IMR-90 (cell line): ENCODE data around the gene SLC2A14. TPM values are rescaled to one million over a fixed set of nuclear protein-coding genes. Genes with fewer than 3 reads are reported as not detected.

Experiments
- ATAC-seq: fragments of 200-7000 bp; cut with Tn5 transposase; 2 replicates; pipeline ENCODE4 v1.9.1; 2020; ENCODE audit warnings: low read depth, mild to moderate bottlenecking, moderate library complexity
- BruUV-seq: library from RNA; stranded (reverse); fragments of 400-500 nt; replicated peaks from 2 replicates; lab custom pipeline; 2021; lab: Mats Ljungman, UMichigan
- CTCF ChIA-PET: fragments of 300-600 bp; formaldehyde crosslinking; extraction: SDS; loops from one replicate; lab custom pipeline; 2021; ENCODE audit warnings: antibody characterized with exemption; lab: Yijun Ruan, JAX
- POLR2A ChIA-PET: fragments of 300-600 bp; sonication (Branson Sonifier 250); formaldehyde crosslinking; loops from one replicate; lab custom pipeline; 2022; ENCODE audit warnings: antibody characterized with exemption; ENCODE audit not compliant: unreplicated experiment; lab: Charles Lee
- DNase-seq: peaks from one replicate; pipeline ENCODE4 v3.0.0; 2013
- H2AFZ ChIP-seq: replicated peaks from 2 replicates; pipeline ENCODE3; 2013; ENCODE audit warnings: low read length, mild to moderate bottlenecking; ENCODE audit not compliant: poor library complexity
- H2AK5ac ChIP-seq: 2 replicates; pipeline ENCODE4 v1.6.1; 2013; ENCODE audit warnings: low read depth, low read length, inconsistent platforms
- H2AK9ac ChIP-seq: replicated peaks from 2 replicates; pipeline ENCODE3; 2013; ENCODE audit warnings: mild to moderate bottlenecking, low read depth, low read length, moderate library complexity; ENCODE audit not compliant: poor library complexity
- H2BK120ac ChIP-seq: 2 replicates; pipeline ENCODE4 v1.6.1; 2013; ENCODE audit warnings: low read depth, low read length, inconsistent platforms
- H2BK15ac ChIP-seq: 3 replicates; pipeline ENCODE4 v1.6.1; 2013; ENCODE audit warnings: low read depth, low read length, inconsistent platforms
- H2BK20ac ChIP-seq: 2 replicates; pipeline ENCODE4 v1.6.1; 2013; ENCODE audit warnings: low read depth, mild to moderate bottlenecking, inconsistent platforms, low read length, moderate library complexity
- H2BK5ac ChIP-seq: 2 replicates; pipeline ENCODE4 v1.6.1; 2013; ENCODE audit warnings: mild to moderate bottlenecking, low read depth, low read length, inconsistent platforms; ENCODE audit not compliant: poor library complexity, severe bottlenecking
- H3K14ac ChIP-seq: replicated peaks from 2 replicates; pipeline ENCODE4 v1.6.1; 2013; ENCODE audit warnings: low read depth, low read length, inconsistent platforms
- H3K18ac ChIP-seq: 2 replicates; pipeline ENCODE4 v1.6.1; 2013; ENCODE audit warnings: low read depth, low read length, control low read depth
- H3K23ac ChIP-seq: 2 replicates; pipeline ENCODE4 v1.6.1; 2013; ENCODE audit warnings: low read depth, low read length, inconsistent platforms
- H3K27ac ChIP-seq: 2 replicates; pipeline ENCODE4 v1.5.1; 2013; ENCODE audit warnings: mild to moderate bottlenecking, control low read depth, low read length; ENCODE audit not compliant: insufficient read depth
- H3K27me3 ChIP-seq: 2 replicates; pipeline ENCODE4 v1.6.1; 2013; ENCODE audit warnings: low read length; ENCODE audit not compliant: control insufficient read depth, insufficient read depth
- H3K36me3 ChIP-seq: 2 replicates; pipeline ENCODE4 v1.6.1; 2013; ENCODE audit warnings: low read length, mixed read lengths; ENCODE audit not compliant: control insufficient read depth, insufficient read depth
- H3K4ac ChIP-seq: 2 replicates; pipeline ENCODE4 v1.6.1; 2013; ENCODE audit warnings: low read depth, low read length, inconsistent platforms
- H3K4me1 ChIP-seq: 2 replicates; pipeline ENCODE4 v1.6.1; 2013; ENCODE audit warnings: low read length, mixed read lengths; ENCODE audit not compliant: control insufficient read depth, insufficient read depth
- H3K4me2 ChIP-seq: 2 replicates; pipeline ENCODE4 v1.6.1; 2013; ENCODE audit warnings: low read depth, mild to moderate bottlenecking, control low read depth, low read length, moderate library complexity
- H3K4me3 ChIP-seq: 2 replicates; pipeline ENCODE4 v1.5.1; 2013; ENCODE audit warnings: low read depth, mild to moderate bottlenecking, control low read depth, low read length, moderate library complexity; ENCODE audit not compliant: insufficient read depth
- H3K56ac ChIP-seq: 2 replicates; pipeline ENCODE4 v1.6.1; 2013; ENCODE audit warnings: low read length, inconsistent platforms; ENCODE audit not compliant: insufficient read depth; ENCODE audit errors: extremely low read depth
- H3K79me1 ChIP-seq, 2 experiments: 2 replicates each; pipeline ENCODE4 v1.6.1; 2013; ENCODE audit warnings: low read length in 2 of 2, inconsistent platforms in 1 of 2, low read depth in 1 of 2
- H3K9ac ChIP-seq: 2 replicates; pipeline ENCODE4 v1.6.1; 2013; ENCODE audit warnings: low read depth, low read length, control low read depth
- H3K9me1 ChIP-seq: 2 replicates; pipeline ENCODE4 v1.6.1; 2013; ENCODE audit warnings: low read length, inconsistent platforms; ENCODE audit not compliant: insufficient read depth
- H3K9me3 ChIP-seq: 2 replicates; pipeline ENCODE4 v1.6.1; 2013; ENCODE audit warnings: low read length; ENCODE audit not compliant: control insufficient read depth, insufficient read depth
- H4K20me1 ChIP-seq: 2 replicates; pipeline ENCODE4 v1.6.1; 2013; ENCODE audit warnings: low read length, inconsistent platforms; ENCODE audit not compliant: insufficient read depth
- H4K5ac ChIP-seq: 2 replicates; pipeline ENCODE4 v1.6.1; 2013; ENCODE audit warnings: mild to moderate bottlenecking, low read depth, low read length, control low read depth
- H4K8ac ChIP-seq, 2 experiments: 2 replicates each; pipeline ENCODE4 v1.6.1; 2013; ENCODE audit warnings: low read depth in 2 of 2, low read length in 2 of 2, control low read depth in 1 of 2, inconsistent platforms in 1 of 2
- H4K91ac ChIP-seq: 2 replicates; pipeline ENCODE4 v1.6.1; 2013; ENCODE audit warnings: low read depth, low read length, inconsistent platforms; ENCODE audit not compliant: insufficient read depth
- BHLHE40 ChIP-seq: fragments of 150-350 bp; IDR thresholded peaks from 2 replicates; pipeline ENCODE4 v1.6.1; 2016; ENCODE audit warnings: mild to moderate bottlenecking, low read depth, low read length
- CEBPB ChIP-seq: IDR thresholded peaks from 2 replicates; pipeline ENCODE4 v1.6.1; 2012; ENCODE audit warnings: low read depth, low read length, improper control_type of control experiment
- CTCF ChIP-seq: conservative IDR thresholded peaks from 2 replicates; pipeline ENCODE4 v1.5.1; 2012; ENCODE audit warnings: mild to moderate bottlenecking, low read depth, low read length, improper control_type of control experiment
- ELK1 ChIP-seq: fragments of 150-350 bp; IDR thresholded peaks from 2 replicates; pipeline ENCODE4 v1.6.1; 2016; ENCODE audit warnings: low read depth, mild to moderate bottlenecking, low read length, moderate library complexity, borderline replicate concordance
- FOS ChIP-seq: fragments of 150-350 bp; IDR thresholded peaks from 2 replicates; pipeline ENCODE4 v1.6.1; 2016; ENCODE audit warnings: low read depth, low read length
- MAFK ChIP-seq: IDR thresholded peaks from 2 replicates; pipeline ENCODE4 v1.6.1; 2012; ENCODE audit warnings: low read depth, low read length, improper control_type of control experiment
- RFX5 ChIP-seq: IDR thresholded peaks from 2 replicates; pipeline ENCODE4 v1.8.0; 2012; ENCODE audit warnings: low read depth, mild to moderate bottlenecking, low read length, moderate library complexity
- SMC3 ChIP-seq: fragments of 150-350 bp; IDR thresholded peaks from 2 replicates; pipeline ENCODE4 v1.6.1; 2016; ENCODE audit warnings: low read depth, mild to moderate bottlenecking, antibody characterized with exemption, low read length, moderate library complexity
- WGBS, 2 experiments: methylation state at CpG; one replicate each; pipeline versions ENCODE4 v1.1.5 to v1.1.7; 2013; ENCODE audit warnings: missing lambda C conversion rate in 2 of 2; ENCODE audit not compliant: insufficient read length in 1 of 2; ENCODE audit errors: extremely low coverage in 2 of 2; 5-methylcytosine and 5-hydroxymethylcytosine counted together
- dilution Hi-C: fragments of 300-500 bp; cut with HindIII; formaldehyde crosslinking; loops from one replicate; pipeline ENCODE4 v1.14.3; 2018; ENCODE audit warnings: low sequenced_read_pairs; ENCODE audit not compliant: unreplicated experiment
- in situ Hi-C: fragments of 300-500 bp; cut with MboI; formaldehyde crosslinking; loops from 3 replicates; pipeline ENCODE4 v1.14.3; 2019; ENCODE audit warnings: low sequenced_read_pairs, inconsistent platforms, mixed read lengths
- intact Hi-C: fragments of 100-400 bp; cut with micrococcal nuclease; formaldehyde crosslinking; loops from 2 replicates; pipeline ENCODE4 v1.10.0; 2022
- polyA plus RNA-seq, 3 experiments: library from polyadenylated mRNA; depleted of rRNA; stranded (reverse); fragments of >200 nt; gene quantifications; 2 replicates each; pipeline ENCODE4 v1.2.3, GENCODE V29; 2012; ENCODE audit warnings: low replicate concordance in 1 of 3
- total RNA-seq: library from RNA; depleted of rRNA; stranded (reverse); fragments of >200 nt; gene quantifications from 2 replicates; pipeline ENCODE4 v1.2.3, GENCODE V29; 2012
- TF ChIP-seq, protein P1 (sequence below): fragments of 150-350 bp; IDR thresholded peaks from 2 replicates; pipeline ENCODE4 v1.6.1; 2017; ENCODE audit warnings: mild to moderate bottlenecking, antibody characterized with exemption, low read length, low read depth

Gene SLC2A14
- total and polyA plus RNA-seq, 2 of the 4 experiments (the other 2 are of a cell fraction): 0.05 TPM; not detected in 1

DNA sequence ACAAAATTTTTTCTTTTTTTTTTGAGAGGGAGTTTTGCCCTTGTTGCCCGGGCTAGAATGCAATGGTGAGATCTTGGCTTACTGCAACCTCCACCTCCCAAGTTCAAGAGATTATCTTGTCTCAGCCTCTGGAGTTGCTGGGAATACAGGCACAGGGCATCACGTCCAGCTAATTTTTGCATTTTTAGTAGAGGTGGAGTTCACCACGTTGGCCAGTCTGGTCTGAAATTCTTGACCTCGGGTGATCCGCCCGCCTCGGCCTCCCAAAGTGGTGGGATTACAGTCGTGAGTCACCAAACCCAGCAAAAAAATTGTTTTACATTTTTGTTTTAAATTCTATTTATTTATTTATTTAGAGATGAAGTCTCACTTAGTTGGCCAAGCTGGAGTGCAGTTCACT, 4.7 kb upstream of the SLC2A14 start:
- ChIA-PET POLR2A (no interaction called here), CTCF (no interaction called here)
- no peaks in the 10 kb centered on the region for H3K79me1 ChIP-seq
- H4K91ac ChIP-seq: no peak overlapping the region
- peaks cover 14% of the 10 kb centered on the region for H3K27me3 ChIP-seq
- intact Hi-C loops: no loop called here
- H2AK5ac ChIP-seq: no peak overlapping the region
- H4K20me1 ChIP-seq: no peaks in the 10 kb centered on the region
- H2BK120ac ChIP-seq: no peak overlapping the region
- no peak overlapping the region for H3K4me2 ChIP-seq
- H3K36me3 ChIP-seq: no peaks in the 10 kb centered on the region
- H2BK20ac ChIP-seq: no peak overlapping the region
- ATAC-seq (no peak), DNase-seq (no peak)
- no peak overlapping the region for H2AFZ ChIP-seq
- BruUV-seq: no TSS peak
- no CpG with 5 or more reads among the region's 8 CpGs for WGBS, 2 experiments
- H3K18ac ChIP-seq: no peak overlapping the region
- H3K4me1 ChIP-seq: no peaks in the 10 kb centered on the region
- H4K8ac ChIP-seq: no peak overlapping the region
- no peaks in the 10 kb centered on the region for H3K9me3 ChIP-seq
- TF ChIP-seq MAFK (no peak), CEBPB (no peak), BHLHE40 (no peak), FOS (no peak), RFX5 (no peak), CTCF (no peak), ELK1 (no peak), SMC3 (no peak)
- TF ChIP-seq, protein P1, sequence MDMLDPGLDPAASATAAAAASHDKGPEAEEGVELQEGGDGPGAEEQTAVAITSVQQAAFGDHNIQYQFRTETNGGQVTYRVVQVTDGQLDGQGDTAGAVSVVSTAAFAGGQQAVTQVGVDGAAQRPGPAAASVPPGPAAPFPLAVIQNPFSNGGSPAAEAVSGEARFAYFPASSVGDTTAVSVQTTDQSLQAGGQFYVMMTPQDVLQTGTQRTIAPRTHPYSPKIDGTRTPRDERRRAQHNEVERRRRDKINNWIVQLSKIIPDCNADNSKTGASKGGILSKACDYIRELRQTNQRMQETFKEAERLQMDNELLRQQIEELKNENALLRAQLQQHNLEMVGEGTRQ: no peak
- no peak overlapping the region for H2AK9ac ChIP-seq
- no peak overlapping the region for H3K27ac ChIP-seq
- H2BK15ac ChIP-seq: no peak overlapping the region
- no peaks in the 10 kb centered on the region for H3K9me1 ChIP-seq
- H3K14ac ChIP-seq: no peak overlapping the region
- H2BK5ac ChIP-seq: no peak overlapping the region
- no peak overlapping the region for H4K5ac ChIP-seq
- dilution Hi-C loops: no loop called here
- no peak overlapping the region for H3K4me3 ChIP-seq
- in situ Hi-C loops: no loop called here
- no peak overlapping the region for H3K23ac ChIP-seq
- H3K9ac ChIP-seq: no peak overlapping the region
- no peak overlapping the region for H3K56ac ChIP-seq
- no peak overlapping the region for H3K4ac ChIP-seq
